HG03521 (cell line): ENCODE data around the gene CHM.
"Not testable (repeated sequence)": the region's sequence is repeated elsewhere in the genome, so short reads cannot be mapped to it uniquely, and the experiment has no call there.

ENCODE experiments used
- ATAC-seq: cut with Tn5 transposase; IDR thresholded peaks from one replicate; pipeline ENCODE4 v1.9.1; 2021; ENCODE audit warnings: mild to moderate bottlenecking, moderate library complexity; ENCODE audit not compliant: unreplicated experiment

The CHM gene, protein sequence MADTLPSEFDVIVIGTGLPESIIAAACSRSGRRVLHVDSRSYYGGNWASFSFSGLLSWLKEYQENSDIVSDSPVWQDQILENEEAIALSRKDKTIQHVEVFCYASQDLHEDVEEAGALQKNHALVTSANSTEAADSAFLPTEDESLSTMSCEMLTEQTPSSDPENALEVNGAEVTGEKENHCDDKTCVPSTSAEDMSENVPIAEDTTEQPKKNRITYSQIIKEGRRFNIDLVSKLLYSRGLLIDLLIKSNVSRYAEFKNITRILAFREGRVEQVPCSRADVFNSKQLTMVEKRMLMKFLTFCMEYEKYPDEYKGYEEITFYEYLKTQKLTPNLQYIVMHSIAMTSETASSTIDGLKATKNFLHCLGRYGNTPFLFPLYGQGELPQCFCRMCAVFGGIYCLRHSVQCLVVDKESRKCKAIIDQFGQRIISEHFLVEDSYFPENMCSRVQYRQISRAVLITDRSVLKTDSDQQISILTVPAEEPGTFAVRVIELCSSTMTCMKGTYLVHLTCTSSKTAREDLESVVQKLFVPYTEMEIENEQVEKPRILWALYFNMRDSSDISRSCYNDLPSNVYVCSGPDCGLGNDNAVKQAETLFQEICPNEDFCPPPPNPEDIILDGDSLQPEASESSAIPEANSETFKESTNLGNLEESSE

DNA sequence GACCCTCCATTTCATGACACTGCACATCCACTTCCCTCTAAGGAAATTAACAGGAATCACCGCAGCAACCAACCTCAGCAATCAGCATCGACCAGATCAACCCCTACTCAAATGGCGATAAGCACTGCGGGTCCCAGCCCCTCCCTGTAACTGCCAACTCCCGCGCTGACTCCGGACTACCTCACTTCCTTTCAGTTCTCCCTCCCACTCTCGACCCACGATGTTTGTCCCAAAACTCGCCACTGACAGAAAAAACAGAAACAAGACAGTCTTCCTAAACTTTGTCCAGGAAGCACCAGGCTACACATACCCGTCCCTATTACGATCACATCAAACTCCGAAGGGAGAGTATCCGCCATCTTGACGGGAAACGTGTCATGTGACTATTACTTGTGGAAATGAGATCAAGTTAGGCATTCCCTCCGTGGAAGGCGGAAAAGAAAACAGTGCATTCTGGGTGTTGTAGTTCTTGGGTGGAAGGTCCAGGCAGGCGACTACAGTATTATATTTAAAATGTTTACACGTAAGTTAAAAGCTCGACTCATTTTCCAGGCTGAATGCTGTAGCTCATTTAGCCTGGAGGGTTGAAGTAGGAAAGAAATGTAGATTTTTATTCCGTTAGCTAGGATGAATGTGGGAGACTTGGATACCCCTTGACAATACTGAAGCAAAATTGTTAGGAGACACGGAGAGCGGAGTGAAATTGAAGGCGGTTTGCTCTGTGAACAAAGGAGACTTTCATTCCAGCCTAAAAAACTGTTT is at the start of gene CHM:
Gene CHM, minus strand, starts transcription at position 385 of the 762 bp plus-strand sequence. Its CDS starts 26 bp downstream, at position 359.
- peak; percentile 98 for ATAC-seq

DNA sequence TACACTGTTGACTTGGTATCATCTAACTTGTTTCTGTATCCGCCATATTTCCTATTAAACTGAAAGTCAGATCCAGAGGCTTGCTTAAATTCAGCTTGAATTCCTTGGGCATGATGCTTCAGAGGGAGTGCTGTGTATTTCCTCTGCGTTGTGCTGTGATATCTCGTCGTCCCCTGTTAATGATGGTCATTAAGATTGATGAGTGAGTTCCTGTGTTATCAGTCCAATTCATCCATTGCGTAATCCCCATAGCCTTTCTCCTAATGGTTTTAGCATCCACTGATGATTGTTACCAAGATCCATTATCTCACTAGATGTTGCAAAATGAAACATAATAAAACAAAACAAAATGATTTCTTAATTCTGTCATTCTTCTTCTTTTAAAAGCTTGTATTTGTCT is 31.3 kb upstream of the CHM start:
- no peak for ATAC-seq

DNA sequence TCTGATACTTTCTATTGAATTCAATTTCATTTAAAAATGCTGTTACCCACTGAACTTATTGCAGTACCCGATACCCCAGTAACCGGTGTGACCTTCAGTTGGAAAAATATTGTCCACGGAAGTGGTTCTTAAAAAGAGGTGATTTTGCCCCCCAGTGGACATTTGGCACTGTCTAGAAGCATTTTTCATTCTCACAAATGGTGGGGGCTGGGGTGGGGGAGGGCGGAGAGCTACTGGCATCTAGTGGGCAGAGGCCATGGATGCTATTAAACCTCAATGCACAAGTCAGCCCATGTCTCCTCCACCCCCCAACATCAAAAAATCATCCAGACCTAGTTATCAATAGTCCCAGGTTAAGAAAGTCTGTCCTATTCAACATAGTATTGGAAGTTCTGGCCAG is 19.6 kb upstream of the CHM start:
- ATAC-seq, result no peak

DNA sequence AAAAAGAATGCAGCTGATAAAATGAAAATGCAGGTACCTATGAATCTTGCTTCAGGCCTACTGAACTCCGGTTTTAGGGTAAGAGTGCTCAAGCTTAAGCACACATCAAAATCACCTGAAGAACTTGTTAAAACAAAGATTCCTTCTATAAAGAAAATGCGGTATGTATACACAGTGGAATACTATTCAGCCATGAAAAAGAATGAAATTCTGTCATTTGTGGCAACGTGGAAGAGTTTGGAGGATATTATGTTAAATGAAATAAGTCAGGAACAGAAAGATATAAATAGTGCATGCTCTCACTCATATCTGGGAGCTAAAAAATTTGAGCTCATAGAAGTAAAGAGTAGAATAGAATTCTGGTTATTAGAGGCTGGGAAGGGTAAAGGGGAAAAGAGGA is 14.0 kb upstream of the CHM start:
- ATAC-seq, result no peak

GRCh38 chrX:86051741-86052140 is 4.4 kb upstream of the CHM start:
- ATAC-seq, result no peak

DNA sequence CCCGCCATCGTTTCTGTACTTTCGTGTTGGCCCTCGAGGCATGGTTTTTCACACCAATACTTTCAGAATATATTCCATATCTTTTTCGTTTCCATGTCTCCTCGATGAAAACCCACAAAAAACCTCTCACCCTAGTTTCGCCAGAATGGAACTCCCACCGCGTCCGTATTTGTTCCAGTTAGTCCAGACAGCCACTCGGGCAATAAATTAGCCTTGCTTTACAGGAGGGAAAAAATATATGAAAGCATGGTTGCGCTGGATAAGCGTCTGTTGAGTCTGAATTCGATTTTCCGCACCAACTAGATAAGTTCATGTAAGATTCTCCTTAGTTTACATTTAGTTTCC is 550 bp upstream of the CHM start:
- ATAC-seq, result no peak

DNA sequence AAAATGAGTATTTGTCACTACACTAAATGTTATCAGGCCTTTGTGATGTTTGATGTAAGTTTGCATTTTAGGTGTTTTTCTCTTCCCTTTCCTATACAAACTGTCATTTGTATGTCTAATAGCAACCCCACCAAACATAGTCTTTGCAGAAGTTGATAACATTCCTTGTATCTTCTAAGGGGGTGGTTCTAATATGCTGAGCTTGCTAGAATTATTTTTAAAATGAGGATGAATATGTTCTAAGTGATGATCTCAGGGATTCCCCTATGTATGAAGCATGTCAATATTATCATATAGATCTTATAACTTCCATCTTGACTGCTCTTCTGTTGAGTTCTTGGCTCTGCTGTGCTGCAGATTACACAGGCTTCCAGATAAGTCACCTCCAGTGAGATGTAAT is 3.1 kb downstream of the CHM start:
- no peak for ATAC-seq

- ATAC-seq, result no peak
Measured at GRCh38 chrX:86039625-86040568, 7.5 kb downstream of the CHM start.

- ATAC-seq, result no peak
Measured at GRCh38 chrX:86033385-86033784, 14.0 kb downstream of the CHM start.

DNA sequence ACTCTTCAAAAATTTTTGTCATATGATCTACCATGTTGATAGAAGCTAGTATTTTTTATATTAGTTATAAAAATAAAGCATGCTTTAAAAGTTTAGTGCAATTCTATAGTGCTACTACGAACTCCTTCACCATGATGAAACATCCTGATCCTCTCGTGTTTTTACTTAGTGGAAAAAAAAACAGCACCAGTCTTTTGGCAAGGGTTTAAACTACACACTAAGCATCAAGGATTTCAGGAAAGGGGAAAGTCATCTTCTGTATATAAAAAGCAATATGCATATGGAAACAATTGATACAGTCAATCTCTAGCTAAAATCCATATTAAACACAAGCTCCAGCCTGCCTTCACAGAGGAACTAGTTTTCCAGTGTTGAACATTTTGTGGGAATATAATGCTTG is 18.7 kb downstream of the CHM start:
- no peak for ATAC-seq

DNA sequence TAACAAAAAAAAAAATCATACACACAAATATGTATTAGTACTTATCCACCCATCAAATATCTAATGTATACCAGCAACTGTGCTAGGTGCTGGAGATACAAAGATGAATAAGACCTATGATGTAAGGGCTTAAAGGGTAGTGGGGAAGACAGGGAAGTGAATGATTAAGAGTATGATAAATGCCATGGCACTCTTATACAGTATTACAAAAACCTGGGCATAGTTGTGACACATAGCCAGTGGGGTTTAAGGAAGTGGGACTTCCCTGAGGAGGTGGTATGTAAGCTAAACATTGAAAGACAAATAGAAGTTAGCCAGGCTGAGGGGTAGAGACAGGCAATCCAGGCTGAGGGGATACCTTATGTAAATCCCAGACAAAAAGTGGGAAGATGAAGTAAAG is 23.5 kb downstream of the CHM start:
- no peak for ATAC-seq

DNA sequence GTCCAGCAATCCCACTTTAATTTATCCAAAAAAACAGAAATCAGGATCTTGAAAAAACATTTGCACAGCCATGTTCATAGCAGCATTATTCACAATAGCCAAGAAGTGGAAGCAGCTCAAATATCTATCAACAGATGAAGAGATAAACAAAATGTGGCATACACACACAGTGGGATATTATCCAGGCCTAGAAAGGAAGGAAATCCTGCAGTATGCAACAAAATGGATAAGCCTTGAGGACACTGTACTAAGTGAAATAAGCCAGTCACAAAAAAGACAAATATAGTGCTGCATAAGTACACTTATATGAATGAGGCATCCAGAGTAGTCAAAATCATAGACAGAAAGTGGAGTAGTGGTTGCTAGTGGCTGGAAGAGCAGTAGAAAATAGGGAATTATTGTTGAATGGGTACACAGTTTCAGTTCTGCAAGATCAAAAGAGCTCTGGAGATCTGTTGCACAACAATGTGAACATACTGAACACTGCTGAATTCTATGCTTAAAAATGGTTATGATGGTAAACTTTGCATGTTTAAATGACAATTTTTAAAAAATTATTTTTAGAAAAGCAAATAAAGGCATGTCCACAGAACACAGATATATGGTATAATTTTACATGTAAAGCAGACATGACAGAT is 25.6 kb downstream of the CHM start:
- ATAC-seq, result no peak

DNA sequence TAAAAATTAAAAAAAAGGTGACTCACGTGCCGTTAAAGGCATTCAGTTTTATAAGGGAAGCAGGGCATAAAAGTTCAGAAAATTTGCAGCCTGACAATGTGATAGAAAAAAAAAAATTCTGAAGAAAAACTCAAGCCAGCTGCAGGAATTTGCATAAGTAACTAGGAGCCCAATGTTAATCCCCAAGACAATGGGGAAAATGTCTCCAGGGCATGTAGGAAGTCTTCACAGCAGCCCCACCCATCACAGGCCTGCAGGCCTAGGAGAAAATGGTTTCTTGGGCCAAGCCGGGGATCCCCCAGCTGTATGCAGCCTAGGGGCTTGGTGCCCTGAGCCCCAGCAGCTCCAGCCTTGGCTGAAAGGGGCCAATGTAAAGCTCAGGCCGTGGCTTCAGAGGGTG is 31.2 kb downstream of the CHM start:
- ATAC-seq, result no peak

- not testable (repeated sequence) for ATAC-seq
Measured at GRCh38 chrX:86014959-86015358, 32.4 kb downstream of the CHM start.

DNA sequence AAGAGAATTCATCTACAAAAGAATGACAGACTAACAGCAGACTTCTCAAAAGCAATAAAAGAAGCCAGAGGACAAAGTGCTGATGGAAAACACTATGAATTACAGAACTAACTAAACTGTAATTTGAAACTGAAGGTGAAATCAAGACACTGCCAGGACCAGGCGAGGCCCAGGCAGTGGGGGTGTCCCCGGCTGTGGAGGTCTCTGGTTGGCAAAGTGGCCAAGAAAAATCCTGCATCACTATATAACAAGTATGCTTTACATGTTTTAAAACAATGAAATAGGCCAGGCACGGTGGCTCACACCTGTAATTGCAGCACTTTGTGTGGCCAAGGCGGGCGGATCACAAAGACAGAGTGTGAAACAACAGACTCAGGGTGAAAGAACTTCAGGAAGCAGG is 32.9 kb downstream of the CHM start:
- no peak for ATAC-seq

GRCh38 chrX:86013792-86014191 is 33.6 kb downstream of the CHM start:
- no peak for ATAC-seq

DNA sequence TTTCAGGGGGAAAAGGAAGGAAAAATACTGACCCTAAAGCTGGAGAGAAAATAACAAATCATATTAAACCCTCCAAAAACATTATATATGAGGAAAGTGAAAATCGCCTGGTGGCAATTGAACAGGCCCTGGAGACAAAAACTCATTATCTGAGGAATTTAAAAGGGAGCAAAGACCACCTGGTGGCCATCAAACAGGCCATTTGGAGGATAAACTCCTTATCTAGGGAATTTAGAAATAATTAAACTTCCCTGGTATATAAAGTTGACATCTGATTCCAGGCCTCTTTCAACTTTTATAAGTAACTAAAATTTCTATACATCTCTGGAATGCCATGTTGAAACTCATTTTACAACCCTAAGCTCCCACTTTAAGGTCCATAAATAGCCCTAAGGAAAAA is 35.2 kb downstream of the CHM start:
- ATAC-seq, result no peak

DNA sequence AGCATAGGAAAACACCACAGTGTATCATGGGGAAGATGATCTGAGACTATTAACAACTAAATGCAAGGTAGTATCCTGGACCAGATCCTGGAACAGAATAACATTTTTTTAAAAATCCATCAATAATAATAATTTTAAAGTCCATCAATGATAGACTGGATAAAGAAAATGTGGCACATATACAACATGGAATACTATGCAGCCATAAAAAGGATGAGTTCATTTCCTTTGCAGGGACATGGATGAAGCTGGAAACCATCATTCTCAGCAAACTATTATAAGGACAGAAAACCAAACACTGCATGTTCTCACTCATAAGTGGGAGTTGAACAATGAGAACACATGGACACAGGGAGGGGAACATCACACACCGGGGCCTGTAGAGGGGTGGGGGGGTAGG is 37.6 kb downstream of the CHM start:
- ATAC-seq, result not testable (repeated sequence)

GRCh38 chrX:86007891-86008290 is 39.5 kb downstream of the CHM start:
- not testable (repeated sequence) for ATAC-seq
